GM19468 (cell line): ENCODE measurements around the gene LAX1.

ENCODE experiments used
- ATAC-seq: cut with Tn5 transposase; IDR thresholded peaks from one replicate; pipeline ENCODE4 v1.9.1; 2021; ENCODE audit warnings: mild to moderate bottlenecking, moderate library complexity, moderate number of reproducible peaks; ENCODE audit not compliant: unreplicated experiment; ENCODE audit errors: extremely low read depth

LAX1 gene

GRCh38 chr1:203799157-203799556, 34.2 kb downstream of the LAX1 start:
- ATAC-seq, result no peak

- no peak for ATAC-seq
These were observed 35.0 kb downstream of the LAX1 start for GRCh38 chr1:203799971-203800370.

GRCh38 chr1:203805689-203806088, 40.7 kb downstream of the LAX1 start:
- ATAC-seq, result no peak

- ATAC-seq, result no peak
These were observed 42.2 kb downstream of the LAX1 start for GRCh38 chr1:203807196-203807595.

GRCh38 chr1:203813581-203814341, 48.8 kb downstream of the LAX1 start:
- no peak for ATAC-seq

- no peak for ATAC-seq
These were observed 53.4 kb downstream of the LAX1 start for GRCh38 chr1:203818399-203818798.

- ATAC-seq, result no peak
These were observed 58.3 kb downstream of the LAX1 start for GRCh38 chr1:203823306-203823705.
